HG02970 (cell line): Measurements from ENCODE around the gene AFAP1.

ENCODE experiments used
- ATAC-seq: cut with Tn5 transposase; IDR thresholded peaks from one replicate; pipeline ENCODE4 v1.9.1; 2021; ENCODE audit warnings: mild to moderate bottlenecking, moderate library complexity, moderate number of reproducible peaks; ENCODE audit not compliant: unreplicated experiment, low FRiP score

The AFAP1 gene

DNA sequence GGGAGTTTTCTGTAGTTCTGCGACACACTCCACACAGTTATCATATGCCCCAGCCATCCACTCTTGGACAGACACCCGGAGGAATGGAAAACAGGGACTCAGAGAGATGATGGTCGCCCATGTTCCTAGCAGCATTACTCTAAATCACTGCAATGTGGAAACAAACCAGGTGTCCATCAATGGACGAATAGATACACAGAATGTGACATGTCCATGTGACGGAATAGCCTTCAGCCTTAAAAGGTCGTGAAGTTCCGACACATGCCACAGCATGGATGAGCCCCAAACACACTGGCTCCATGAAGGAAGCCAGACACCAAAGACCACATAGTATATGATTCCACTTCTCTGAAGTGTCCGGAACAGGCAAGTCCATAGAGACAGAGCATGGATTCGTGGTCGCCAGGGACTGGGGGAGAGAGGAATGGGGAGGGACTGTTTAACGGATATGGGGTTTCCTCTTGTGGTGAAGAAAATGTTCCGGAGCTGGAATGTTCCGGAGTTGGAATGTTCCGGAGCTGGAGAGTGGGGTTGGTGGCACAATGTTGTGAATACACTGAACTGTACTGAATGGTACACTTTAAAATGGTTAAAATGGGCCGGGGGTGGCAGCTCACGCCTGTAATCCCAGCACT, 28.7 kb upstream of the AFAP1 start:
- ATAC-seq = no peak

DNA sequence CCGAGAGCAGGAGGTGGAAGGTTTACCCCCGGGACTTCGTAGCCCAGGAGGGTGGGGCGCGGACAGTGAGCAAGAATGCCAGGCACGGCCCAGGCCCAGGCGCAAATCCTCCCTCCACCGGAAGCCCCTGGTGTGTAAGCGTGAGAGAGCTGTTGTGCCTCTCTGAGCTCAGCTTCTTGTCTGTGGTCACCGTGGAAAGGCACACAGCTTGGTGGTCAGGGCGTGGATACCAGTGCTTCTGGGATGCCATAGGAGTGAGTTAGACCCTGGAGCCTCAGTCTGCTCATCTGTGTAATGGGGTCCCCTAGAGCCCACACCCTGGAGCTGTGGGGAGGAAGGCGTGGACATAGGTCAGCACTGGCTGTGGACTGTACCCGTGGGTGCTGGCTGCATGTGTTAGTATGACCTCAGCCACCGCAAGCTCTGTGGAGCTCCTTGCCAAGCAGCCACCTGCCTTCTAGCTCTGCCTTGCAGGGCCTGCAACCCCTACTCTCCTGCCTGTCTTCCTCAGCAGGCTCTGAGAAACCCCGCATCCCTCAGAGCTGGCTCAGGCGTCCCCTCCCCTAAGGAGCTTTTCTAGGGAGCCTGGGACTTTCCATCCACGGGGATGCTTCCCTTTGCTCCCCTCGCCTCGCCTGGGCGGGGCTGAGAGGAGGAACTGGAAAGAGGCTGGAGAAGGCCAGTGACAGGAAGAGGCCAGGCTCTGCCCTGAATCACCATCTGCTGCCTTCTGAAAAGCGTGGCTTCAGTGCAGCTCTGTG, 28.0 kb upstream of the AFAP1 start:
- no peak for ATAC-seq

DNA sequence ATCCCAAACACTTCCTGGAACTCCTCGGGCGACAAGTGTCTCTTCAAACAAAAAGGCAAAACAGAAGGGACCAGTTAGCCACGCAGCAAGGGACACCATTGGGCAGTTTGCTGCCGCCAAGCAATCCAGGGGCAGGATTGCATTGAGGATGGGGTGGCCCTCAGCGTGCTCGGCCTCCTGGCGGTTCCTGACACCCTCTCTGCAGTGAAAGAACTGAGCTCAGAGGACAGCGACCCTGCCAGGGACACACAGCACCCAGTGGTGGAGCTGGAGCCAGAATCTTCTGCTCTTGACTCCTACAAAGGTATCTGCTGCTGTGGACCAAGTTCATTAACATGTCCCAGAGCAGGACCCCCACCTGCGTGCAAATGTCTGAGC, 27.4 kb upstream of the AFAP1 start:
- ATAC-seq = no peak

DNA sequence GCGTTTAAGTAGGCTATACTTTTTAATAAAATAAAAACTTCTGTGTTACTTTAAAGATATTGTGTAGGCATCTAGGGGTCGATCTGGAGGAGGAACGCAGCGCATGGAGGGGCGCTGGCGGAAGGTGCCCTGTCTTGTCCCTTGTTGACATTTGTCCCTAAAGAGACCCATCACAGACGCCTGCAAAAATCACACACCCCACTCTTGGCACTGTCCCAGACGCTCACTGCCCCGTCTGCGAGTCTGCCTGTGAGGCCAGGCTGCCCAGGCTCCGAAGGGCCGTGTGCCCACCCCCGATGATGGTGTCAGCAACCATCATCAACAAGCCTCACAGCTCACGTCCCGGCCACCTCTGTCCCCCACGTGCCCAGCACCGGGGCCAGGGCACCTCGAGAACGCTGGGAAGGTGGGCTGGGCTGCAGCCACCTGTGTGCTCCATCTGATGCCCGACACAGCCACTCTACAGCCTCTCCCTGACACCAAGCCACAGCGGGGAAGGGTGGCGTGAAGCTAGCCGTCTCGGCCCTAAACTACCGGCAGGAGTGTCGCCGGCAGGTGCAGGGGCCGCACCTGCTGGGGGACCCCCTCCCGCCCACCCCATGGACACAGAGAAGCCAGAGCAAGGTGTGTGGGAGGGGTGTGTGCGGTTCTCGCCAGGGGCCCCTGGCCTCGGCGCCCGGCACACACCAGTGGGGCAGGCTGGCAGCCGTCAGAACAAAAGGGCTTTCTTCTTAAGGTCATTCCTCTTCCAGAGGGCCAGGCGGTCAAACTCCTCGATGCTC, 26.8 kb upstream of the AFAP1 start:
- no peak for ATAC-seq

DNA sequence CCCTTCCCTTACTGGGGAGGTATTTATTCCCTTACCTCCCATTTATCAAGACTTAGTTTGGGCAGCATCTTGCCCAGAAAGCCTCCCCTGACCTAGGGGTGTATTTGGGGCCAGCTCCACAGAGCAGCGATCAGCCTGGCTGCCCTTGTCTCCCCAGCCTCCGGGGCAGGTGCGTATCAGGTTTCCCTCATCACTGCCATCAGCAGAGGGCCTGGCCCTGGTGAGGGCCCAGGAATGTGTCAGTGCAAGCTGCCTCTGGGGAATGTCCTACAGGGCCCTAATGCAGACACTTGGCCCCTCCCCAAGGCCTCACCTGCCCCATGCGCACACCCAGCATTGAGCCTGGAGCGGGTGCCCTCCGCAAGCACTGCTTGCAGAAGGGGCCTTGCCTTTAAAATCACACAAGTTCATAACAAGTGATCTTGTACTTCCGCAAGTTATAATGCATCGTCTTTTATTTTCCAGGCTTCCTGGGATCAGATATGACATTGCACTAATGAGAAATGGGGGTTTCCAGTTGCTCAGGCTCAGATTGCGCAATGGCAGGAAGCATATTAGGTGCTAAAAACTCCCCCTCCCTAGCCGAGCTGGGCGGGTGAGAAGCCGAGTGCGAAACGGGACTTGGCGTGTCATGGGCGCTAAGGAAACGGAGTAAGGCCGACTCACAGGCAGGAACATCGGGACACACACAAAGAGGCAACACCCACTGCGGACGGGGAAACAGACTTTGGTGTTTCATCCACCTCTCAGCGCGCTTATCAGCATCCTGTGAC, 25.4 kb upstream of the AFAP1 start:
- ATAC-seq = no peak

DNA sequence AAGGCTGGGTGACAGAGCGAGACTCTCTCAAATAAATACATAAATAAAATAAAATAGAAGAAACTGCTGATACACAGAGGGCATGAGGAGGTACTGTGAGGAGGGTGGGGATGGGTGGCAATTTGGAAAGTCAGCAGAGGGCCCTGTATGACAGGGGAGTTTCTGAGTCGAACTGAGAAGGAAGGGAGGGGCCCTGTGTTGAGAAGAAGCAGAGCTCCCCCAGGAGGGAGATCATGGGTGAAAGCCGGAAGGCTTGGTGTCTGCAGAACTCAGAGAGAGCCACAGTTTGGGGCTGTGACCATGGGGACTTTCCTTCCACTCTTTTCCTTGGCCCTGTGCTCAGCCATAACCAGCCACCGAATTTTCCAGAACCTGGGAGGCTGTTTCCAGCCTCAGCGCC, 24.8 kb upstream of the AFAP1 start:
- ATAC-seq = no peak

DNA sequence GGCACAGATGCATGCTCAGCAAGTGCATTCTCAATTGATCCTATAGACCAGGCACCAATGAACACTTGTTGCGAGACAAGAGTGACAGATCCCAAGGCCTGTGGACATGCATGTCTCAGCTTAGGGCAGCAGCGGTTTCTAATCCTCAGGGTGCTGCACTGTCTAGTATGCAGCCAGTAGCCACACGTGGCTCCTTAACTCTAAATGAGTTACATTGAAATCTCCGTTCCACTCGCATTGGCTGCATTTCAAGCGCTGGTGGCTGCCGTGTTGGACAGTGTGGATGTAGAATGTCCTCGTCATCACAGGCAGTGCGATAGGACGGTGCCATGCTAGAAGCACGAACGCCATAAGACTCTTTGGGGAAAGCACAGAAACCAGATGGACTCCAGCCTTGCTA, 24.0 kb upstream of the AFAP1 start:
- no peak for ATAC-seq

DNA sequence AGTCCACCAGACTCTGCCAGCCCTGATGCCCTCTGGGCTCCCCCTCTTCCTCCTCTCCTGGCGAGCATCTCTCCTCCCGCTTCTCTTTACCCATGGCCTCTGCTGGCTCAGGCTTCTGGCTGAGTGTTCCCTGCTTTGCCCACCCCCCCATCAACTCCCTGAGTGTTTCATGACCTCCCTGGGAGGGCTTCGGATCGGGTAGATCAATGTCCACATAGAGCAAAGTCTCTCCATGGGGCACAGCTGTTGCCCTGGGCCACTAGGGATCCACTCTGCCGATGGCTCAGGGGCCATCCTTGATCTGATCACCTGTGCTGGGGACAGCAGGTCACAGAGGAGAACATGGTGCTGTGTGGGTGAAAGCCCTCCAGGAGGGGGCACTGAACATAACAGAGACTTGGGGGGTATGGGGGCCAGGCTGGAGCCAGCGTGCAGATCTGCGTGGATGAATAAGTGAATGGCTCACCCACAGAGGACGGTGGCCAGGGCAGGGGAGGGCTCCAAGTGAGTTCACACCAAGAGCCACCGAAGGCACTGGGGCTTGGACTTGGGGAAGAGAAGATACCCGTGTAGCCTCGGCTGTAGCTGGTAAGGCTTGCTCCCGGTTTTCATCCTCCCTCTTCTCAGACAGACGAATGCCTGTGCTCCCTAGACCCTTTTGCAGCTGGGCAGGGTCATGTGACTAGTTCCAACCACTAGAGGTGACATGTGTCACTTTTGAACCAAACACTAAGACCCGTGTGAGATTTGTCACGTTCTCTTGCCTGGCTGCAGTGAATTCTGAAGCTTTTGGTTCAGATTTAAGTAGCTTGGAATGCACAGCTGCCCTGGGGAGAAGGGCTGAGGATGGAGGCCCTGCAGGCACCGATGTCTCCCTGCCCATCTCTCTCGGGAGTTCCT, 23.2 kb upstream of the AFAP1 start:
- ATAC-seq = no peak

DNA sequence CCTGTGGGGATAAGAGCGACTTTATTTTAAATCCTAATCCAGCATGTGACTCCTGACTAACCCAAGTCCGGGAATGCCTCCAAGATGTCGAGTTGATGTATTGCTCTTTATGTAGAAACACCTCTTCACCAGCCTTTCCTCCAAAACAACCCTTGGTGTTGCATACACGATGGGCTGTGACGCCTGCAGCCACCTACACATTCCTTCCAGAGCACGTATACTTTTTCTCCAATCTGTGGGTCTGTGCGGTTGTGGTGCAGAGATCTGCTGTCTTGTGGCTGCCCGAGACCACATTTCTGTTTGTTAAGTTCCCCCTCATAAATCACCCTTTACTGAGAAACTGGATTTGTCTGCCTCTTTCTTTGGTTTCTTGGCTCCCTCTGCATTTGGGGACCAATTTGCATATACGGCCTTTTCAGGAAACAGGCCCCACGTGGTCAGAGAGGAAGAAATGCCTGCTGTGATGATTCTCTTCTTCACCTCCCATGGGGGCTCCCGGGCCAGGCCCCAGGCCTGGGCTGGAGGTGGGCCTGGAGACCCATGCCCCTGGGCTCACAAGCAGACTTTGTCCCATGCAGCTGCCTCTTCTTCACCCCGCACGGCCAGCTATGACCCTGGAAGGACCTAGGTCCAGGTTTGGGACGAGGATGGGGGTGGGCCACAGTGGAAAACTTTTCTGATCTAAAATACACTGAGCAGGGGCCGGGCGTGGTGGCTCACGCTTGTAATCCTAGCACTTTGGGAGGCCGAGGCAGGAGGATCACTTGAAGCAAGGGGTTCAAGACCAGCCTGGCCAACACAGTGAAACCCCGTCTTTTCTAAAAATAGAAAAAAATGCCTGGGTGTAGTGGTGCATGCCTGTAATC, 21.4 kb upstream of the AFAP1 start:
- ATAC-seq = no peak

DNA sequence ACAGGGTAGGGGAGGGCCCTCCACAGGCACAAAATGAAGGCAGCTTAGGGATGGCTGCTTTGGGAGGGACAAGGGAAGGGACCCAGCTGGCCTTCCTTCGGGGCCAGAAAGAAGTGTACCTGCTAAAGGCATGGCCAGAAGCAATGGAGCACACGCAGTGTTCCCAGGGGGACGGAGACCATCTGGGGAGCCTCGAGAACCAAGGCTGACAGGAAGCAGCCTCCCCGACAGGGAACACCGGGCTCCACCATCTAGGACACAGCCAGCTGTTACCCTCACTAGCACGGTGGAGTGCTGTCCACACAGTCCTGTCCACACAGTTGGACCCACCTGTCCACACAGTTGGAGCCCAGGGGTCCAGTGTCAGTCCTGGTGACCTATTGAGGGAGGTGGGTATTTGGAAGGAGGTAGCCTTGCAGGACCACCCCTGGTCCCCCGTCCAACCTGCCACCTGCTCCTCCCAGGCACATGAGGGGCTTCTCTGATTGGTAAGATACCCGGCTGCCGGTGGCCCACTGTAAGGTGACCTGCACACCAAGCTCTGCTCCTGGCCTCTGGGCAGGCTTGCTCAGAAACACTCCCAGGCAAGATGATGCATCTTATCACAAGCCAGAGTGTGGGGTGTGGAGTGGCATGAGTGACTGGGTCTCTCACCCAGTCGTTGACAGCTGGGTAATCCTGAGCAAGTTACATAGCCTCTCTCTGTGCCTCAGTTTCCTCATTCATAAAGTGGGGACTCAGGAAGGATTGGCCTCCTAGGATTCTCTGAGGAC, 20.5 kb upstream of the AFAP1 start:
- ATAC-seq = no peak

DNA sequence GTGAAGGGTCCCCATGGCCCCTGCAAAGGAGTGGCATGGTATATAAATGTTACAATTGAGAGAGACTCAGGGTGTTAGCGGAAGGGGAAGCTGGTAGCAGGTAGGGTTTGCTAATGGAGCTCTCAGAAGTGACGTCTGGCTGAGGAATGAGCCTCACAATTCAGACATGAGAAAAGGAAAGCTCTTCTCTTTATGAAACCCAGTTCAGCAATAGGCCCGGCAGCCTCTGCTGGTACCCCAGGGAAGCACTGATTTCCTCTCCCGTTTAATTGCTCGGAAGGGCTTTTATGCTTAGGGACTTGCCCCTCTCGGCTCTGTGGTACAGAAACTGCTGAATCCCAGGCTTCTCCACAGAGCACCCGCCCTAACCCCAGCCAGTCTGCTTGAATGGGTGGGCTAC, 19.4 kb upstream of the AFAP1 start:
- no peak for ATAC-seq

DNA sequence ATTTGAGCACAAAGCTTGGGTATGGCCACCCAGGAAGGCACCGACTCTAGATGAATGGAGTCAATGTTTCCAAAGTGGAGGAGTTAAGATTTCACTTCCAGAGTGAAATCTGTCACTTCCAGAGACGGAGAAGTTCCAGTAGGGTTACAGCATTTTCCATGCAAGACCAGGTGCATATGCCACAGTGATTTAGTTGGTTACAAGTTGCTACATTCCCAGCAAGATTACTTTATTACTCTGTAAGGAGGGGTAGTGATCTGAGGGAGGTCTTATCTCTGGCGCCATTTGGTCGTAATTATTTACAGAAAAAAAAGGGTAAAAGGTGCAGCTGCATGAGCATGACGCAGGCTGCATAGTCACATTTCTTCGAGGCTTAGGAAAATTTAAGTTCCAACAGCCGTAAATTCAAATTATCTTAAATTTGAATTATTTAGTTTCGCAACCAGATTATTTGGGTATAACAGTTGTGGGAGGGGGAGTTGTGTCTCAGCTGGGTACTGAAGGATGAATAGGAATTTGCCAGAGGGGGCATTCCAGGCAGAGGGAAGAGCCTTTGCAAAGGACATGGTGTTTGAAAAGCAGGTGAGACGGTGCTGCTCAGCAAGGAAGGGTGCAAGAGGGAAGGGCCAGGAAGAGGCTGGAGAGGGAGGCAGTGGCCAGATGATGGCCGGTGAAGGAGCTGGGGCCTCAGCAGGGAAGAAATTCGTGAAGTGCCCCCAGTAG, 17.4 kb upstream of the AFAP1 start:
- ATAC-seq = no peak

DNA sequence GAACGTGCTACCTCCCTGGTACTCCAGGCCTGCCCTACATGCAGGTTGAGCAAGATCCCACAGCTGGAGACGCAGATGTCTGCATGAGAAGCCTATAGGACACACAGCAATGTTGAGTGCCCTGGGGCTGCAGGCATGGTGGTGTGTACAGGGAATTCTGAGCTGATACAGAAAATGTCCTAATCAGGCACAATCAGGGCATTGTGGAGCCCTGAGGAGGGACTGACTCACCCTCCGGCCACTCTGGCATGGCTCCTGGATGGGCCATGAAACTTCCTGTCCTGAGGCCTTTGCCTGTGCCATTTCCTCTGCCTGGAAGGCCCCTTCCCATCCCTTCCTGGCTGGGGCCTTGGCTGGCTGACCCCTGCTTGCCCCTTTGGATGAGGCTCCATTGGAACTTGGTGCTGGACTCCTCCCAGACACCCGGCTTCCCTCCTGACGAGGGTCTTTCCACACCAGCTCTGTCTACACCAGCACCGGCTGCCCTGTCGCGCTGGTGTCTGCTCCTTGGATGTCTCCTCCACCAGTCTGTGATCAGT, 16.7 kb upstream of the AFAP1 start:
- no peak for ATAC-seq

DNA sequence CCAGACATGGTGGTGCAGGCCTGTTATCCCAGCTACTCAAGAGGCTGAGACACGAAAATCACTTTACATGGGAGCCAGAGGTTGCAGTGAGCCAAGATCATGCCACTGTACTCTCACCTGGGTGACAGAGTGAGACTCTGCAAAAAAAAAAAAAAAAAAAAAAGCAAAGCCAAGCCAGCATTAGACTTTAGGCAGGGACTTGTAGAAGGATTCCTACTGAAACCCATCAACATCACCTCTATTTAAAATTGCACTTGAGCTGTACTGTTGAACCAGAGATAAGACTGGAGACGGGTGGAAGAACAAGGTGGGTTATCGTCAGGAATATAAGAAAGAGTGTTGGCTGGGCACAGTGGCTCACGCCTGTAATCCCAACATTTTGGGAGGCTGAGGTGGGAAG, 15.7 kb upstream of the AFAP1 start:
- no peak for ATAC-seq

DNA sequence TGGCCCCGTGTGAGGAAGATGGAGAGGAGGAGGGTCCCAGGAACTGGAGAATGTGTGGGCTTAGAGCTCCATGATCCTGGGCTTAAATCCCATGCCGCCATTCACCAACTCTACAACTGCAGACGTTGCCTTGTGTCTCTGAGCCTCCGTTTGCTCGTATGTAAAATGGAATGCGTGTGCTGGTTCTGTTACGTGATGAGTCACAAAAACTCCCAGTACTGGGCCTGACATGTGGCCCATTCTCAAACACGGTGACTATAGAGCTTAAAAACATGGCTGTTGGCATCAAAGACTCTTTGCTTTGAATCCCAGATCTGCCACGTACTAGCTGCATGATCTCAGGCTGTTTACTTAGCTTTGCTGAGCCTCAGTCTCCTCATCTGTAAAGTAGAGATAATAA, 13.0 kb upstream of the AFAP1 start:
- no peak for ATAC-seq

DNA sequence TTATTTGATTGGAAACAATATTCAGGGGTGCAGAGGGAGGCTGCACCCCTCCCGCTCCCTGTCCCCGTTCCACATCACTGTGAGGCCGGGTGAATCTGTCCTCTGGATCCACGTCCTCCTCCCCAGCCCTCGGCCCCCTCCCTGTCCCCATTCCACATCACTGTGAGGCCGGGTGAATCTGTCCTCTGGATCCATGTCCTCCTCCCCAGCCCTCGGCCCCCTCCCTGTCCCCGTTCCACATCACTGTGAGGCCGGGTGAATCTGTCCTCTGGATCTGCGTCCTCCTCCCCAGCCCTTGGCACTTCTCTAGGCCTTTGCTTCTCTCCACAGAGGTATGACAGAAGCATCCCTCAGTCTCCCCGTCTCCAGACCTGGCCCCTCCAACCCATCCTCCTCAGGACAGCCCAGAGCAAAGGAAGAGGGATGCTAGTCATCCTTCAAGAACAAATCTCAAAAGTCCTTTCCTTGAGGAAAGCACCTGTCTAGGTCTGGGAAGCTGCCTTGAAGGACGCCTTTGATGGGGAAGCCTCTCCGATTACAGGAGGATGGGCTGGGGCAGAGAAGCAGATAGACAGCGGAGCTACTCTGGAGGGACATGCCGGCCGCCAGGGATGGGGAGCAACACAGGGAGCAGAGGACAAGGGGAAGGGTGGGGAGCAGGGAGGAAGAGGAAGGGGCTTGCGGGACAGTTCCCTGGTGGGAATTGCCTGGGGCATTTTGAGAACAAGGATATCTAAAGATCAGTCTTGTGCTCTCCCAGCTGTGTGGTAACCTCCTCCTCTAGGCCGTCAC, 10.8 kb upstream of the AFAP1 start:
- ATAC-seq = no peak

DNA sequence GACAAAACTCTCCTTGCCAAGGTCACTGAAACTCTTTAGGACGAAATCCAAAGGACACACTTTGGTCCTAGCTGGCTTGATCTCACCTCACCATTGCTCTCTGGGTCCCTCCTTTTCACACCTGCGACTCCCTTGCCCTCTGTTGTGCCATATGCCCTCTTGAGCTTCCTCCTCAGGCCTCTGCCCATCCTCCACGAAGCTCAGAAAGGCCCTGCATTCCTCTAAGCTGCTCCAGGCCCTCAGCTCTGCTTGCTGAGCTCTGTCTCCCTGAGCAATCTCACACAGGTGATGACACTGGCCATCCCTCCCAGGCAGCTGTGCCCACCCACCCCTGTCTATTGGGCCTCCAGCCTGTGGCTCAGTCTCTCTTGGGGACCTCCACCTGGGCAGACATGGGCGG, 10.1 kb upstream of the AFAP1 start:
- ATAC-seq = no peak
